ENCODE results near the gene CNTN2.

Gene CNTN2

GRCh38 chr1:205122489-205122882 lies 79.5 kb downstream of the CNTN2 start:
- TF ChIP-seq, protein P1, sequence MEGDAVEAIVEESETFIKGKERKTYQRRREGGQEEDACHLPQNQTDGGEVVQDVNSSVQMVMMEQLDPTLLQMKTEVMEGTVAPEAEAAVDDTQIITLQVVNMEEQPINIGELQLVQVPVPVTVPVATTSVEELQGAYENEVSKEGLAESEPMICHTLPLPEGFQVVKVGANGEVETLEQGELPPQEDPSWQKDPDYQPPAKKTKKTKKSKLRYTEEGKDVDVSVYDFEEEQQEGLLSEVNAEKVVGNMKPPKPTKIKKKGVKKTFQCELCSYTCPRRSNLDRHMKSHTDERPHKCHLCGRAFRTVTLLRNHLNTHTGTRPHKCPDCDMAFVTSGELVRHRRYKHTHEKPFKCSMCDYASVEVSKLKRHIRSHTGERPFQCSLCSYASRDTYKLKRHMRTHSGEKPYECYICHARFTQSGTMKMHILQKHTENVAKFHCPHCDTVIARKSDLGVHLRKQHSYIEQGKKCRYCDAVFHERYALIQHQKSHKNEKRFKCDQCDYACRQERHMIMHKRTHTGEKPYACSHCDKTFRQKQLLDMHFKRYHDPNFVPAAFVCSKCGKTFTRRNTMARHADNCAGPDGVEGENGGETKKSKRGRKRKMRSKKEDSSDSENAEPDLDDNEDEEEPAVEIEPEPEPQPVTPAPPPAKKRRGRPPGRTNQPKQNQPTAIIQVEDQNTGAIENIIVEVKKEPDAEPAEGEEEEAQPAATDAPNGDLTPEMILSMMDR (conservative IDR thresholded peaks at IDR 0.05), result peak; percentile 59; the same call in 1 of the 2 replicates
- peak overlapping the region; percentile 94 for H3K27ac ChIP-seq

DNA sequence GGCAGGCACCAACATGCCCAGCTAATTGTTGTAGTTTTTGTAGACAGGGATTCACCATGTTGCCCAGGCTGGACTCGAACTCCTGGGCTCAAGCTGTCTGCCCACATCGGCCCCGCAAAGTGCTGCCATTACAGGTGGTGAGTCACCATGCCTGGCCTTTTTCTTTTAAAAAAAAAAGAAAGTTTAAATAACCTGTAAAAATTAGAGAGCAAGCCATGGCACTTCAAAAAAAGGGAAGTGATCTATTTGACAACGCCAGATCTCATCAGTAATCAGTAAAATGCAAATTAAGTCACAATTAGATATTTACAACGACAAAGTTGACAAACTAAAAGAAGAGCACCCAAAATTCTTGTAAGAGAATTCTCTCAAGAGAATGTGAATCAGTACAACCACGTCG lies 81.7 kb downstream of the CNTN2 start:
- no peak overlapping the region for H3K27ac ChIP-seq
- TF ChIP-seq, protein P1 (conservative IDR thresholded peaks at IDR 0.05), result no peak

DNA sequence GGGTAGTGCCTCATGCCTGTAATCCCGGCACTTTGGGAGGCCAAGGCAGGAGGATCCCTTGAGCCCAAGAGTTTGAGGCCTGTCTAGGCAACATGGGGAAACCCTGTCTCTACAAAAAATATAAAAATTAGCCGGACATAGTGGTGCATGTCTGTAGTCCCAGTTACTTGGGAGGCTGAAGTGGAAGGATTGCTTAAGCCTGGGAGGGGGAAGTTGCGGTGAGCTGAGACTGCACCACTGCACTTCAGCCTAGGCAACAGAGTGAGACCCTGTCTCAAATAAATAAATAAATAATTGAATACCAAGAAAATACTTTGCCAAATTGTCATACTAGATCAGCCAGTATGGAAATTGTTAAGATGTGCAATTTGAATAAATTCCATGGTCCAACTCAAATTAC lies 84.6 kb downstream of the CNTN2 start:
- no peak overlapping the region for H3K27ac ChIP-seq
- TF ChIP-seq, protein P1 (conservative IDR thresholded peaks at IDR 0.05), result no peak

All from VCaP (cell line).